Measurements from ENCODE around the gene PARD6B. TPM values are rescaled to one million over a fixed set of nuclear protein-coding genes. Genes with fewer than 3 reads are reported as not detected.

PARD6B gene
- total RNA-seq, 1 experiment from 2014 or later, result 29.6 TPM

- ChIA-PET CTCF (interaction anchor here (0.8 to 4.5 kb wide), 5 partner anchors 21 to 98 kb away, joined by 5 to 28 read pairs (median 18); no protein-coding TSS in a partner anchor), POLR2A (no interaction called here)
- Mint-ChIP-seq H3K4me3 (peak overlapping the region; percentile 78; the same call in 1 of the 2 replicates), H3K27ac (peak overlapping the region; percentile 94; the same call in 1 of the 2 replicates), H3K4me1 (peaks cover 46% of the 10 kb centered on the region), H3K27me3 (ENCODE audit: low read depth) (no peaks in the 10 kb centered on the region), H3K36me3 (no peaks in the 10 kb centered on the region), H3K9me3 (no peaks in the 10 kb centered on the region)
- ATAC-seq (no peak), DNase-seq (ENCODE audit: low spot score) (no peak)
- no peak for TF ChIP-seq ARID4B (CRISPR knock-in tag; IDR thresholded peaks at IDR 0.05; ENCODE audit: borderline replicate concordance)
- TF ChIP-seq NR1H2 (CRISPR knock-in tag; IDR thresholded peaks at IDR 0.05), result no peak
- TF ChIP-seq ZBTB21 (CRISPR knock-in tag; IDR thresholded peaks at IDR 0.05; ENCODE audit: borderline replicate concordance), result no peak
- no peak for TF ChIP-seq MYBL2 (CRISPR knock-in tag; IDR thresholded peaks at IDR 0.05)
- TF ChIP-seq NFE2L1 (CRISPR knock-in tag; IDR thresholded peaks at IDR 0.05), result no peak
- no peak for TF ChIP-seq SMAD3 (CRISPR knock-in tag; IDR thresholded peaks at IDR 0.05; ENCODE audit: borderline replicate concordance)
- no peak for TF ChIP-seq ERG (CRISPR knock-in tag; IDR thresholded peaks at IDR 0.05)
- no peak for TF ChIP-seq ESRRA (CRISPR knock-in tag; IDR thresholded peaks at IDR 0.05; ENCODE audit: borderline replicate concordance)
- no peak for TF ChIP-seq ZNF281 (CRISPR knock-in tag; IDR thresholded peaks at IDR 0.05)
- no peak for TF ChIP-seq FOXP1 (CRISPR knock-in tag; IDR thresholded peaks at IDR 0.05; ENCODE audit: borderline replicate concordance)
- TF ChIP-seq IRF1 (CRISPR knock-in tag; IDR thresholded peaks at IDR 0.05), result no peak
- TF ChIP-seq CBFB (CRISPR knock-in tag; IDR thresholded peaks at IDR 0.05; ENCODE audit: low read depth), result no peak
- TF ChIP-seq RORB (CRISPR knock-in tag; IDR thresholded peaks at IDR 0.05), result no peak
- TF ChIP-seq CREM (CRISPR knock-in tag; IDR thresholded peaks at IDR 0.05), result no peak
- no peak for TF ChIP-seq ELF4 (CRISPR knock-in tag; IDR thresholded peaks at IDR 0.05; ENCODE audit: low read depth)
- no peak for TF ChIP-seq ETV6 (CRISPR knock-in tag; IDR thresholded peaks at IDR 0.05)
Observed at GRCh38 chr20:50692552-50692933, 38.8 kb upstream of the PARD6B start.

GRCh38 chr20:50693001-50693400, 38.4 kb upstream of the PARD6B start:
- Mint-ChIP-seq H3K36me3 (no peaks in the 10 kb centered on the region), H3K27ac (no peak overlapping the region), H3K4me3 (no peak overlapping the region), H3K4me1 (peaks cover 46% of the 10 kb centered on the region), H3K27me3 (ENCODE audit: low read depth) (no peaks in the 10 kb centered on the region), H3K9me3 (no peaks in the 10 kb centered on the region)
- CTCF ChIA-PET, result interaction anchor here (0.8 to 4.5 kb wide), 3 partner anchors 20 to 67 kb away, joined by 5 to 28 read pairs (median 18); no protein-coding TSS in a partner anchor
- no peak for ATAC-seq
- no peak for DNase-seq (ENCODE audit: low spot score)
- POLR2A ChIA-PET, result no interaction called here
- TF ChIP-seq ETV6 (CRISPR knock-in tag; IDR thresholded peaks at IDR 0.05) (no peak), E2F1 (CRISPR knock-in tag; IDR thresholded peaks at IDR 0.05) (no peak), ZBTB21 (CRISPR knock-in tag; IDR thresholded peaks at IDR 0.05; ENCODE audit: borderline replicate concordance) (no peak), ZNF317 (CRISPR knock-in tag; IDR thresholded peaks at IDR 0.05; ENCODE audit: borderline replicate concordance, low read depth) (no peak), ATF6 (CRISPR knock-in tag; IDR thresholded peaks at IDR 0.05) (no peak), USF2 (CRISPR knock-in tag; IDR thresholded peaks at IDR 0.05) (no peak), ZNF416 (CRISPR knock-in tag; IDR thresholded peaks at IDR 0.05) (no peak), ZNF232 (CRISPR knock-in tag; IDR thresholded peaks at IDR 0.05) (no peak)
